GM12878 (cell line): Measurements from ENCODE around the gene SEC22C.

ENCODE experiments used
- CHD2 ChIP-seq: IDR thresholded peaks from 2 replicates; pipeline ENCODE4 v1.6.1; 2011; ENCODE audit warnings: low read depth, low read length, improper control_type of control experiment, borderline replicate concordance
- CTCF ChIP-seq, 3 experiments: IDR thresholded peaks in 2 of 3; conservative IDR thresholded peaks in 1 of 3; 2 replicates each; pipeline ENCODE4 v1.5.1; 2011; ENCODE audit warnings: low read depth in 3 of 3, low read length in 3 of 3, mild to moderate bottlenecking in 3 of 3, control low read depth in 2 of 3, moderate library complexity in 2 of 3, inconsistent platforms in 1 of 3, mixed read lengths in 1 of 3; ENCODE audit not compliant: control insufficient read depth in 2 of 3, insufficient read depth in 1 of 3; ENCODE audit errors: extremely low read depth in 1 of 3
- EP300 ChIP-seq, 2 experiments: fragments of 150-350 bp in 1 of 2; IDR thresholded peaks; 2 replicates each; pipeline ENCODE4 v1.6.1; 2011 to 2012; ENCODE audit warnings: low read depth in 2 of 2, low read length in 2 of 2, borderline replicate concordance in 1 of 2, improper control_type of control experiment in 1 of 2, inconsistent platforms in 1 of 2; ENCODE audit not compliant: control insufficient read depth in 1 of 2
- EZH2 ChIP-seq: IDR thresholded peaks from 2 replicates; pipeline ENCODE4 v1.6.1; 2012; ENCODE audit warnings: low read depth, mild to moderate bottlenecking, control low read depth, inconsistent platforms, low read length, borderline replicate concordance; ENCODE audit not compliant: control insufficient read depth
- RCOR1 ChIP-seq: conservative IDR thresholded peaks from 2 replicates; pipeline ENCODE4 v1.6.1; 2012; ENCODE audit warnings: low read depth, low read length, improper control_type of control experiment
- SUPT20H ChIP-seq: IDR thresholded peaks from 2 replicates; pipeline ENCODE4 v1.6.1; 2011; ENCODE audit warnings: low read depth, mild to moderate bottlenecking, low read length, moderate library complexity, borderline replicate concordance; ENCODE audit not compliant: control insufficient read depth

- TF ChIP-seq EP300 (IDR thresholded peaks at IDR 0.05; ENCODE audit: borderline replicate concordance in 1 of 2, control insufficient read depth in 1 of 2, low read depth in 2 of 2, low read length in 2 of 2), result no peak
- no peak for TF ChIP-seq CHD2
- TF ChIP-seq EZH2, result no peak
- TF ChIP-seq RCOR1, result no peak
- TF ChIP-seq CTCF (IDR thresholded peaks at IDR 0.05 in 2 of 3, conservative IDR thresholded peaks at IDR 0.05 in 1 of 3; ENCODE audit: control insufficient read depth in 2 of 3, extremely low read depth in 1 of 3, insufficient read depth in 1 of 3, low read depth in 3 of 3, low read length in 3 of 3), result no peak
- TF ChIP-seq SUPT20H, result no peak
These were observed 82.8 kb downstream of the SEC22C start for GRCh38 chr3:42498791-42499477.
